Testis (tissue), 2 donors: ENCODE results near the gene STK17B.

Experiments used
- CTCF ChIP-seq, 3 experiments: fragments of 450-650 bp in 2 of 3; fragments of 200-600 bp in 1 of 3; sonication (generic) in 1 of 3; IDR thresholded peaks; one replicate each; pipeline ENCODE4 v1.5.1; 2016 to 2019; ENCODE audit warnings: antibody characterized with exemption in 3 of 3, mild to moderate bottlenecking in 2 of 3, moderate library complexity in 1 of 3
- POLR2A ChIP-seq: fragments of 450-650 bp; IDR thresholded peaks from one replicate; pipeline ENCODE4 v1.6.1; 2017; ENCODE audit warnings: antibody characterized with exemption, mild to moderate bottlenecking, moderate library complexity

GRCh38 chr2:196172951-196173350 is 1.6 kb upstream of the STK17B start:
- TF ChIP-seq CTCF (IDR thresholded peaks at IDR 0.05) (no peak), POLR2A (no peak)
